Measurements from ENCODE around the gene TMEM134. TPM values are rescaled to one million over a fixed set of nuclear protein-coding genes. Genes with fewer than 3 reads are reported as not detected.

Gene TMEM134
- total RNA-seq, 1 experiment from 2014 or later = 36.0 TPM

DNA sequence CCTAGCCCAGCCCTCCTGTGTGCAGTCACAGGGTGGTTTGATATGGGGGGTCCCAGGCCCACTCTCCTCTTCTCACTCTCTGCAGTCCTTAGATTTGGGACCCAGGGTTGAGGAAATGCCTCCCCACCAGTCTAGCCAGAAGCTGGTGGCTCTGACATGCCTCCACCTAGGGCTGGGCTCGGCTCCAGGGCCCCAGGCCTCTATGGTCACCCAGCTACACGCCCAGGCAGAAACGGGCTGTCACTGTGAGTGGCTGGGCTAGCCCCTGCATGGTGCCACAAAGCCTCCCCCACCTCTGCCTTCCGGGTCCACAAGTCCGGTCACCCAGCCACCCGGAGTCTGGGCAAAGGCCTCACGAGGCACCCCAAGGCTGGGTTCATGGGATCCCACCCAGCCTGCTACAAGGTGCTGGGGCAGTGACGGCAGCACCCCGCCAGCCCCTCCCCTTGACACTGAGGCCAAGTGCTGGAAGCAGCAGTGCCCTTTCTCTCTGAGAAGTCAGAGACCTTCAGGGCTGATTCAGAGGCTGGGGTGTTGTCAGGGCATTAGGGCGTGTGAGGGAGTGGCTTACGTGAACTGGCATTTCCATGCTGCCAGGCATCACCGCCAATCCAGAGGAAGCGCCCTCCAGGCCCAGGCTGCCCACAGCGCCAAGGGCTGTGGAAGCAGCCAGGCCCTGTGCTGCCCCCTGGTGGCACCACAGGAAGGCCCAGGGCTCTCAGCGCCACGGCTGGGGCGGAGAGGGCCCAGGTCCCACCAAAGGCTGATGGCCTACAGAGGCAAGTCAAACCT, 36.8 kb upstream of the TMEM134 start:
- CTCF ChIA-PET = no interaction called here
- BruUV-seq (replicated peaks) = no TSS peak
- peak; percentile 99 for TF ChIP-seq CTCF (conservative IDR thresholded peaks at IDR 0.05; ENCODE audit: low read depth, low read length)
- no peak for TF ChIP-seq EZH2 (IDR thresholded peaks at IDR 0.05; ENCODE audit: borderline replicate concordance, low read depth, low read length, poor library complexity, severe bottlenecking)
- Histone ChIP-seq H3K4me1 (ENCODE audit: insufficient read depth, low read length, poor library complexity, severe bottlenecking) (peaks cover 39% of the 10 kb centered on the region), H3K9me3 (ENCODE audit: low read depth, low read length, poor library complexity, severe bottlenecking) (no peaks in the 10 kb centered on the region), H3K4me3 (ENCODE audit: low read depth, low read length, poor library complexity, severe bottlenecking) (peak overlapping the region; percentile 75), H3K27me3 (replicated peaks; ENCODE audit: insufficient read depth, low read depth, low read length, poor library complexity) (no peaks in the 10 kb centered on the region), H3K36me3 (ENCODE audit: insufficient read depth, low read length, poor library complexity, severe bottlenecking) (peaks cover 4% of the 10 kb centered on the region), H3K27ac (ENCODE audit: low read depth, low read length, poor library complexity, severe bottlenecking) (peak overlapping the region; percentile 55)
- intact Hi-C loops (cut with micrococcal nuclease; ENCODE audit: unreplicated experiment) = loop anchor here (5.0 kb wide), 2 partner anchors 114 to 154 kb away; partner anchors contain the start of genes POLD4 and RAD9A
- POLR2A ChIA-PET (ENCODE audit: low non-redundant PET) = no interaction called here
- DNase-seq (ENCODE audit: low spot score) = peak; percentile 95

DNA sequence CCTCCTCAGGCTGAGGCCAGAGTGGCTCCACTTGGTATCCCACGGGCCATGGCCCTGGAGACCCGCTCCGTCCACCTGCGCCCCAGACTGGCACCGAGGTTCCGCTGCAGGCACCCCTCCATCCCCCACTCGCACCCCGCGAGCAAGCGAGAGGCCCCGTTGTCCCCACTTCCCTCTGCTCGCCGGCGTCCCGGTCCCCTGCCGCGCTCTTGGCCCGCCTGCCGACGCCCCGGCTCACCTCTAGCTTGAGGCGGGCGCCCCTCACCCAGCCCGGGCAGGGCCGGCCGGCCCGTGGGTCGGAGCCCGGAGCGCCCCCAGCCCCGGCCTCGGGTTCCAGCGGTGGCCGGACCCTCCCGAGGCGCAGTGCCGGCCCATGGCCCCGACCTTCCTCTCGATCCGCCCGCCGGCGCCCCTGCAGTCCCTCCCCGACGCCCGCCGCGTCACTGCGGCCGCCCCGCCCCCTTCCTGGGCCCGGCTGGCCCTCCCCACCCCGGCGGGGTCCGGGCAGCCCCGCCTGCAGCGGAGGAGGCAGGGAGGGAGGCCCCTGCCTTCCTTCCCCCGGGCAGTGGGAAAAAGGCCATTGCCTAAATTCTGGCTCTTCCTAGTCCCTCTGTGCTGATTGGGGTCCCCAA, 36.0 kb upstream of the TMEM134 start, which contains the start of gene PITPNM1:
TSS of gene PITPNM1 (minus strand) at position 414 of the 632 bp plus-strand sequence. CDS start 1,183 bp downstream, outside the sequence.
- Histone ChIP-seq H3K4me3 (ENCODE audit: low read depth, low read length, poor library complexity, severe bottlenecking) (peak within 1 kb of the TSS; percentile 75), H3K4me1 (ENCODE audit: insufficient read depth, low read length, poor library complexity, severe bottlenecking) (peaks cover 46% of the 10 kb centered on the region), H3K36me3 (ENCODE audit: insufficient read depth, low read length, poor library complexity, severe bottlenecking) (peaks cover 4% of the 10 kb centered on the region), H3K27me3 (replicated peaks; ENCODE audit: insufficient read depth, low read depth, low read length, poor library complexity) (no peaks in the 10 kb centered on the region), H3K27ac (ENCODE audit: low read depth, low read length, poor library complexity, severe bottlenecking) (peak within 1 kb of the TSS; percentile 55), H3K9me3 (ENCODE audit: low read depth, low read length, poor library complexity, severe bottlenecking) (no peaks in the 10 kb centered on the region)
- no peak for TF ChIP-seq EZH2 (IDR thresholded peaks at IDR 0.05; ENCODE audit: borderline replicate concordance, low read depth, low read length, poor library complexity, severe bottlenecking)
- TF ChIP-seq CTCF (conservative IDR thresholded peaks at IDR 0.05; ENCODE audit: low read depth, low read length) = no peak
- ChIA-PET POLR2A (ENCODE audit: low non-redundant PET) (no interaction called here), CTCF (no interaction called here)
- DNase-seq (ENCODE audit: low spot score) = peak; percentile 81
- no TSS peak for BruUV-seq (replicated peaks)
- intact Hi-C loops (cut with micrococcal nuclease; ENCODE audit: unreplicated experiment) = loop anchor here (5.0 kb wide), 2 partner anchors 113 to 153 kb away; partner anchors contain the start of genes POLD4 and RAD9A

DNA sequence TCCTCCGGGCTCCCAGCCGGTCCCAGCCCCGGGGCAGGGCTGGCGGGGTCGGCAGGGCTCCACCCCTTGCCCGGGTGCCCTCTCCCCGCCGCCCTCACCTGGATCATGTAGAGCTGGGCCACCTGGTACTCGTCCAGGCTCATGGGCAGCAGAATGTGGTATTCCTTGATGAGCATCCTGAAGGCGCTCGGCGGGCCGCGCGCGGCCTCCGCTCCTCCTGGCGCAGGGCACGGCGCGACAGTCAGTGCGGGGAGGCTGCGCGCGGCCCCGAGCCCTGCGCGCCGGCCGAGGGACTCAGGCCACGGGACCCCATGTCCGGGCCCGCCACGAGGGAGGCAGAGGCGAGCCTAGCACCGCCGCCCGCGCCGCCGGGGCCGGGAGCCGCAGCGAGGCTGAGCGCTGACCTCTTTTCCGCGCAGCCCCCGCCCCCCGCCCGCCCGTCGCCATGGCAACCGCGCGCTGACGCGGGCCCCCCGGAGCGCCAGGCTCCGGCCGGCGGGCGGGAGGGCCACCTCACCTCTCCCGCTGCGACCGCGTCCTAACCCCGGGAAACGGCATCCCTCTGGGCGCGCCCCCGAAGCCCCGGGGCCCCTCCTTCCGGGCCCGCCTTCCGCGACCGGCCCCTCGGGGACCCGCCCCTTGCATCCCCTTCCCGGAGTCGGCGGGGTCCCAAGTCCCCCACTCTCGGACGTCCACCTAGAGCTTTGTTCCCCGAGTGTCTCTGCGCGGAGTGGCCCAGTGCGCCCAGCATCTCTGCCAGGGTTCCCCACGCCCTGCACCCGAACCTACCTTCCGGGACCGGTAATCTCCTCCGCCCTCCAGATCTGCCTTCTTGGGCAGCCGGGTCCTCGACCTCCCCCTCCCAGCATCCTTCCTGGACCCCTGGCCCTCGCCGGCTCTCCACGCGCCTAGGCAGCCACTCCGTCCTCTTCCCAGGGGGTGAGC, 35.2 kb upstream of the TMEM134 start:
- no peaks in the 10 kb centered on the region for H3K27me3 ChIP-seq (replicated peaks; ENCODE audit: insufficient read depth, low read depth, low read length, poor library complexity)
- H3K36me3 ChIP-seq (ENCODE audit: insufficient read depth, low read length, poor library complexity, severe bottlenecking) = peaks cover 4% of the 10 kb centered on the region
- no TSS peak for BruUV-seq (replicated peaks)
- TF ChIP-seq CTCF (conservative IDR thresholded peaks at IDR 0.05; ENCODE audit: low read depth, low read length) = no peak
- no peak for TF ChIP-seq EZH2 (IDR thresholded peaks at IDR 0.05; ENCODE audit: borderline replicate concordance, low read depth, low read length, poor library complexity, severe bottlenecking)
- peak overlapping the region; percentile 55 for H3K27ac ChIP-seq (ENCODE audit: low read depth, low read length, poor library complexity, severe bottlenecking)
- ChIA-PET CTCF (no interaction called here), POLR2A (ENCODE audit: low non-redundant PET) (no interaction called here)
- H3K9me3 ChIP-seq (ENCODE audit: low read depth, low read length, poor library complexity, severe bottlenecking) = no peaks in the 10 kb centered on the region
- intact Hi-C loops (cut with micrococcal nuclease; ENCODE audit: unreplicated experiment) = no loop called here
- peak; percentile 45 for DNase-seq (ENCODE audit: low spot score)
- peaks cover 46% of the 10 kb centered on the region for H3K4me1 ChIP-seq (ENCODE audit: insufficient read depth, low read length, poor library complexity, severe bottlenecking)
- H3K4me3 ChIP-seq (ENCODE audit: low read depth, low read length, poor library complexity, severe bottlenecking) = peak overlapping the region; percentile 75

Measured in A673 (cell line).